HL-60/S4 treated with phorbol 12-myristate 13-acetate at 8.2 ng/mL for 4 days and 3 days (cell line): Measurements from ENCODE around the gene NFIL3.

Experiments
- in situ Hi-C: fragments of 300-500 bp; cut with MboI; formaldehyde crosslinking; loops from 2 replicates; pipeline ENCODE4 v1.15.0; 2022; ENCODE audit warnings: low sequenced_read_pairs

Gene NFIL3

GRCh38 chr9:91422758-91423711 lies 597 bp downstream of the NFIL3 start:
- in situ Hi-C loops = loop anchor here (25.0 kb wide), 1 partner anchor 236 kb away; no protein-coding TSS in a partner anchor

GRCh38 chr9:91421971-91422757 lies 1.5 kb downstream of the NFIL3 start:
- in situ Hi-C loops = loop anchor here (25.0 kb wide), 1 partner anchor 235 kb away; no protein-coding TSS in a partner anchor

GRCh38 chr9:91421128-91421765 lies 2.4 kb downstream of the NFIL3 start:
- in situ Hi-C loops = loop anchor here (25.0 kb wide), 1 partner anchor 234 kb away; no protein-coding TSS in a partner anchor

GRCh38 chr9:91420501-91421127 lies 3.0 kb downstream of the NFIL3 start:
- in situ Hi-C loops = loop anchor here (25.0 kb wide), 1 partner anchor 233 kb away; no protein-coding TSS in a partner anchor

GRCh38 chr9:91419222-91420191 lies 4.1 kb downstream of the NFIL3 start:
- in situ Hi-C loops = loop anchor here (25.0 kb wide), 1 partner anchor 232 kb away; no protein-coding TSS in a partner anchor

- in situ Hi-C loops = loop anchor here (25.0 kb wide), 1 partner anchor 231 kb away; no protein-coding TSS in a partner anchor
Observed at GRCh38 chr9:91418215-91418610, 5.4 kb downstream of the NFIL3 start.

- in situ Hi-C loops = loop anchor here (25.0 kb wide), 1 partner anchor 230 kb away; no protein-coding TSS in a partner anchor
Observed at GRCh38 chr9:91417602-91418214, 5.9 kb downstream of the NFIL3 start.

- in situ Hi-C loops = loop anchor here (25.0 kb wide), 1 partner anchor 229 kb away; no protein-coding TSS in a partner anchor
Observed at GRCh38 chr9:91416096-91416712, 7.4 kb downstream of the NFIL3 start.

GRCh38 chr9:91415290-91415689 lies 8.3 kb downstream of the NFIL3 start:
- in situ Hi-C loops = loop anchor here (25.0 kb wide), 1 partner anchor 228 kb away; no protein-coding TSS in a partner anchor

- in situ Hi-C loops = loop anchor here (25.0 kb wide), 1 partner anchor 226 kb away; no protein-coding TSS in a partner anchor
Observed at GRCh38 chr9:91412941-91413340, 10.7 kb downstream of the NFIL3 start.

GRCh38 chr9:91411096-91411771 lies 12.4 kb downstream of the NFIL3 start:
- in situ Hi-C loops = loop anchor here (25.0 kb wide), 1 partner anchor 224 kb away; no protein-coding TSS in a partner anchor

- in situ Hi-C loops = loop anchor here (25.0 kb wide), 1 partner anchor 223 kb away; no protein-coding TSS in a partner anchor
Observed at GRCh38 chr9:91410161-91410560, 13.5 kb downstream of the NFIL3 start.

- in situ Hi-C loops = loop anchor here (25.0 kb wide), 1 partner anchor 221 kb away; no protein-coding TSS in a partner anchor
Observed at GRCh38 chr9:91408475-91408874, 15.2 kb downstream of the NFIL3 start.

- in situ Hi-C loops = loop anchor here (25.0 kb wide), 1 partner anchor 220 kb away; no protein-coding TSS in a partner anchor
Observed at GRCh38 chr9:91407580-91408318, 15.9 kb downstream of the NFIL3 start.

GRCh38 chr9:91405343-91406077 lies 18.1 kb downstream of the NFIL3 start:
- in situ Hi-C loops = loop anchor here (25.0 kb wide), 1 partner anchor 218 kb away; no protein-coding TSS in a partner anchor
